ENCODE measurements around the gene TSPAN4.

Gene TSPAN4, protein sequence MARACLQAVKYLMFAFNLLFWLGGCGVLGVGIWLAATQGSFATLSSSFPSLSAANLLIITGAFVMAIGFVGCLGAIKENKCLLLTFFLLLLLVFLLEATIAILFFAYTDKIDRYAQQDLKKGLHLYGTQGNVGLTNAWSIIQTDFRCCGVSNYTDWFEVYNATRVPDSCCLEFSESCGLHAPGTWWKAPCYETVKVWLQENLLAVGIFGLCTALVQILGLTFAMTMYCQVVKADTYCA

DNA sequence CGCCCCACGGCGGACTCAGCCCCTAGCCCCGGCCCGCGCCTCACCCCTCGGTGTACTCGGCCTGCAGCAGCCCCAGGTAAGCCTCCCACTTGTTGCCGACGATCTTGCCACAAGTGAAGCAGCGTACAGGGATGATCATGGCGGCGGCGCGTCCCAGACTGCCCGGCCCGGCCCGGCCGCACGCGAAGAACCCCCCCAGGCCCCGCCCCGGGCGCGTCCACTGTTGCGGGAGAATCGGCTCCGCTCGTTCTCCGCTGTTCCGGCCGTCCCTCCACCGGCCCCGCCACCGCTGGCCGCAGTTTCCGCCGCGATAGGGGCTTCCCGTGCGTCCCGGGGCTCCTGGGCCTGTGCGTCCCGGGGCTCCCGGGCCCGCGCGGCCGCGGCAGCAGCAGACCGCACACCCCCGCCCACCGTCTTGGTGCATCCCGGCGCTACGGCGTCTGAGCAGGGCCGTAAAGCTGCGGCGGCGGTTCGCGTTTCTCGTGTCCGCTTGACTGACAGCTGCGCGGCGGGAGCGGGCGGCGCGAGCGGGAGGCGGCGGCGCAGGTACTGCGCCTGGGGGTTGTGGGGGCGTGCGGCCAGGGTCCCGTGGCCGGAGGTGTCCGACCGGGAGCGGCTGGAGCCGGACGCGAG, at the start of gene TSPAN4, which contains the start of gene POLR2L:
TSS of gene TSPAN4 (plus strand) at position 483 of the 633 bp plus-strand sequence. CDS start 7,453 bp downstream, outside the sequence.
TSS of gene POLR2L (minus strand) at position 160 of the 633 bp plus-strand sequence. CDS start at position 139, 21 bp downstream.
- peak; percentile 88 for DNase-seq

DNA sequence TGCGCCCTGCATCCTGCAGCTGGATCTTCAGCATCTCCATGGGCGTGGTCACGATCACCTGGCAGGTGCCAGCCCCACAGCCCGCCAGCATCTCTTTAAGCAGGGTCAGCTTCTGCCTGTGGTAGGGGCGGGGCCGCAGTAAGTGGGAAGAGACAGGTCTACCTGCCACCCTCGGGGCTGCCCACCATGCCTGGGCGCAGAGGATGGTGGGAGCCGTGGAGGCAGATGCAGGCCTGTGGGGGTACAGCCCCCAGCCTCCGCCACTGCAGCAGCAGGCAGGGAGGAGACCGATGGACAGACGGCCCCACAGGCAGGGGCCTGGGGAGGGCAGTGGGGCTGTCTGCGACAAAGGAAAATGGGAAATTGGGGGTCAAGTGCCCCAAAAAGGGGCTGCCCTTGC, 49.8 kb upstream of the TSPAN4 start:
- DNase-seq: no peak

DNA sequence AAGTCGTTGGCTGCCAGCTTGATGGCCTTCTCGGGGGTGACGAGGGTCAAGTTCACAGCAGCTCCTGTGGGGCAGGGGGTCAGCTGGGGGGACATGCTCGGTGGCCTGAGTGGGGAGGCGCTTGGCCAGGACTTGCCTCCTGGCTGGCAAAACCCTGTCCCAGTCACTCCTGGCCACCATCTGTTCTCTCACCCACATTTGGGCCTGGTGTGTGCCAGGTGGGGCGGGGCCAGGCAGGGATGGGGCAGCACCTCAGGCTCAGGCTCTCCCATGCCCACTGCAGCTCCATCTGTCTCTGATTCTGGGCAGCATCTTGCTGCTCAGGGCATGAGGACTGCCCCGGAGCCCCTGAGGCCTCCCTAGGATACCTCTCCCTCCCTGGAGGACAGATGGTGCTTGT, 49.1 kb upstream of the TSPAN4 start:
- DNase-seq: no peak

DNA sequence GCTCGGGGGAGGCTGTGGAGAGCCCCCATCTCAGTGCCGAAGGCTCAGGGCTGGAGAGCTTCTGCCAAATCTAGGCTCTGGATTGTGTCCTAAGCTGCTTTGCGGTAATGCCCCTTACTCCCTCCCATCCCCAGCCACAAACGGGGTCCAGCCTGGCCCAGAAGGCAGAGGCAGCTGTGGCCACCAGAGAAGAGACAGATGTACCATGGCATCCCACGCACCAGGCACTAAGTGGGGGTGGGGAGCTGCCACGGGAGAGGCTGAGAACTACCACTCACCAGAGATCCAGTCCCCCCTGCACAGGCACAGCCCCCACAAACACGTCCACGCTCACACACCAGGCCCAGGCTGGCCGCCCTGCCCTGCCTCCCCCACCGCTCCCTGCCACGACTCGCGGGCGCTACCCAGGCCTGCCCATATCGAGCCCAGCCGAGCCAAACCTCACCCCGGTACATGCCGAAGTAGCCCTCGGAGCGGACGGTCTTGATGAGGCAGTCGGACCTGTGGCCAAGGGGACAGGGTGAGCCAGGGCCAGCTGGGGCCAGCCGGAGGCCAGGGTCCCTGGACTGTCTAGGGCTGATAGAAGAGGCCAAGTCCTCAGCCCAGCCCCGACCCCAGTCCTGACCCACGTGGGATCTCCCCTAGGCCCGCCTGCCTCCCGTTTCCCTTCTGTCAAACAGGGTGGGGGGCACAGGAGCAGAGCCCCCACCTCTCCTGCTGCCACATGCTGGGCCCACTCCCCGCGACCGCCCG, 48.5 kb upstream of the TSPAN4 start:
- DNase-seq: no peak

DNA sequence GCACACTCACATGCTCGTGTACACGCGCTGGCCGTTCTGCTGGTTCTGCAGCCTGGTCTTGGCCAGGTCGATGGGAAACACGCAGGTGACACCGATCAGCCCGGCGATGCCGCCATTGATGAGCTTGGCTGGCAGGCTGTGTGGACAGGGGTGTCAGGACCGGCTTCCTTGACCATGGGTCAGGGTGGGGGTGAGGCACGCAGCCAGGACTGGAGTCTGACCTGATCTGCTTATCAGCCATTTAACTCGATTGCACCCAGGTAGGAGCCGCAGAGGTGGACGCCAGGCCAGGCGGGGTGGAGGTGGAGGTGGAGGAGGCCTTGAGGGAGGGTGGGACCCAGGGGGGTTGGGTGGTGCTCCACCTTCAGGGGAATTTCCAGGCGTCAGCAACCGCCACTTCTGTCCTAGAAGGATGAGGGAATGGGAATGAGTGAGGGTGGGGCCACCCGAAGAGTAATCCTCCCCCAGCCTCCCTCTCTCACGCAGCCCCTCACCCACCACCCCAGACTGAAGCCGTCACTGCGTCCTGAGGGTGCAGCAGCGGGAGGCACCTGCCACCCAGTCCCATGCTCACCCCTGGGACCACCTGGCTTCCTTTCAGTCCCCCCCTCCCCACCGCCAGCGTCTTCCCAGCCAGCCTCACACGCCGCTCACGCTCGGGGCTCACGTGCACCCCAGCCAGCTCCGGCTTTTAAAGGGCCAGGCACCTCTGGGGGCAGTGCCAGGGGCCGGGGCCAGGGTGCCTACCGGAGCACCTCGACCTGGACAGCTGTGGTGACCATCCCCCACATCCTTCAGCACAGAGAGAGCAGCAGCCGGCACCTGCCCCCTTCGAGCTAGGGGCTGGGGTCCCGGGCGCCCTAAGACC, 47.7 kb upstream of the TSPAN4 start:
- DNase-seq: no peak

DNA sequence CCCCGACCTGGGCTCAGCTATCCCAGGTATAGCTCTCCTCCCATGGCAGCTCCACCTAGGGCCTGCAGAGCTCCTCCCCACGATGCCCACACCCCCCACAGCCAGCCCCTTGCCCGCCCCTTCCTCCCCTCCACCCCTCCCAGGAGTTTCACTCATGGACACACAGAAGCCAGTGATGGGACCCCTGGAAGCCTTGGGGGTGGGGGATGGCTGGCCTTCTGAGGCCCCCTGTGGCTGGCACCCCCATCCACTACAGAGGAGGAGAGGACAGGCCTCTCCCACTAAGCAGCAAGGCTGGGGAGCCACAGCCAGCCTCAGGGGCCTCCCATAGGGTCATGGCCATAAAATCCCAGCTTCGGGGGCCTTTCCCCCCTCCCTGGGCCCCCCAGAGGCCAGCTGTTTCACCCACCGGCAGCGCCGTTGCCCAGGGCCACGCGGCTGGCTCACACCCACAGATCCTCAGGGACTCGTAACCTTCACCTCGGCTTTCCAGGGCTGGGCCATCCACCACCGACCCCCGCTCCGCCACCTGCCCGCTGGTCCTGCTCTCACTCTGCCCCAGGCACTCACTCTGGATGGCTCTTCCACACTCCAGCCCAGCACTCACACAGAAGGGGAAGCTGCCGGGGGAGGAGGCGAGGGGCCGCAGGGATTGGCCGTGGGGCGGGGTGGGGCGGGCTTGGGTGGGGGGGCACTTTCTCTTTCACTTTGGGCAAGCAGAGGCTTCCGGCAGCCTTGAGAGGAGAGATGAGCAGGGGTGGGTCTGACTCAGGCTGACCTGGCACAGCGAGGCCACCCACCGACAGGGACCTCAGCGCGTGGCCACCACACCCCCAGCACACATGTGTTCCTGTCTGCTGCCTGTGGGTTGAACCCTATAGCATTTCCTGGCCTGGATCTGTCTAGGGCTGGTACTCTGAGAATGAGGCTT, 46.8 kb upstream of the TSPAN4 start:
- no peak for DNase-seq

DNA sequence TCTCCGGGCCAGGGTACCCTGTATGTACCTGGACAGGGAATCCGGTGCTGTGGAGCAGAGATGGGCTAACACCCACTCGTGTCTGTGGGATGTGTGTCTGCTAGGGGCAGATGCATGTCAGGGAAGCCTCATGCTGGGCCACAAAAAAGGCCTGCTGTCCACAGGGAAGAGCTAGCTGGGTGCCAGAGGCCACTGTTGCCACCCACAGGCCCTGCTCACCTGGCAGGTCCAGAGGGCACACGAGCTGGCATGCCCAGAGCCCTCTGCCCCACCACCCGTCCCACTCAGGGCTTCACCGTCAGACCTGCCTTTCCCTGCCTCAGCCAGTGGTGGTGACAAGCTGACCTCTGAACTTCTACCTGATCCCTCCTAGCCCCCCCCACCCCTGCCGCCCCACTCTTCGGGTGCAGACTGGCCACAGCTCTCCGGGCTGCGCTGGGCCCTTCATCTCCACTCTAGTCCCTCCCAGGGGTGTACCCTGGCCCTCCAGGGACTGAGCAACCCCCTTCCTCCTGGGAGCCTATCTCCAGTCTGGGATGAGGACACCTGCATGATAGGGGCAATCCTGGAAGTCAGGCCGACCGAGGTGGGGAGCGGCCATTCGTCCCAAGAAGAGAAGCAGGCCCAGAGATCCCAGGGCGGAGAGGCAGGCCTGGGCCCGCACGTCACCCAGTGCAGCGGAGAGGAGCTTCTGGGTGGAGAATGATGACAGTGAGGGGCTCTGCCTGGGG, 45.9 kb upstream of the TSPAN4 start:
- DNase-seq: no peak

DNA sequence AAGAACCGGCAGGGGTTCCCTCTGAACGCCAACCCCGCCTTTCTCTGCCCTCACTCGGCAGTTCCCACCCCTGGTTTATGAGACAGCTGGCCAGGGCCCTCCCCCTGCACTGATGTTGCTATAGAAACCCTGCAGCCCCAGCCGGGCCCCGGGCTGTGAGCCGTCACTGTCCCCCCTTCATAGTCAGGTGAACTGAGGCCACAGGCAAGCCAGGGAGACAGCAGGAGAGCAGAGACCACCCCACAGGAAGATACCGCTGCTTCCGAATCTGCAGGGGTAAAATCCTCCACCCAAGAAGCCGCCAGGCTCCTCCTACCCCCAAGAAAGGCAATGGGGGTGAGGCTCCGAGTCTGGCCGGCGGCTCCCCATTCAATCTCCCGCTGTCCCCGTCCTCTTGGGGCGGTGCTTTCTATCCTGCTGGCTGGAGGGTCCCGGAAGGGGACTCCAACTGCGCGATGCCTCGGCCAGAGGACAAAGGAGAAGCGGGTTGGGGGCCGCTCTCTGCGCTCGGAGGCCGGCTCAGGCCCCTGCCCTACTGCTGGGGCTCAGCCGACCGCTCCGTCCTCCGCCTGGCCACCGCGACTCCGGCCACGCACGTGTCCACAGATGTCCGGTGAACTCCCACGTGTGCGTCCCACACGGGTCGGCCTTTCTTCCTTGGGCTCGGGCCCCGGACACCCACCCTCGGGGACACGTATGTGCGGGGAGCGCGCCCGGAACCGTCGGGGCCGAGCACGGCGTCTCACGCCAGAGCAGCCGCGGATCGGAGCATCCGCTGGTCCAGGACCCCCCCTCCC, 45.2 kb upstream of the TSPAN4 start:
- DNase-seq: peak; percentile 91

DNA sequence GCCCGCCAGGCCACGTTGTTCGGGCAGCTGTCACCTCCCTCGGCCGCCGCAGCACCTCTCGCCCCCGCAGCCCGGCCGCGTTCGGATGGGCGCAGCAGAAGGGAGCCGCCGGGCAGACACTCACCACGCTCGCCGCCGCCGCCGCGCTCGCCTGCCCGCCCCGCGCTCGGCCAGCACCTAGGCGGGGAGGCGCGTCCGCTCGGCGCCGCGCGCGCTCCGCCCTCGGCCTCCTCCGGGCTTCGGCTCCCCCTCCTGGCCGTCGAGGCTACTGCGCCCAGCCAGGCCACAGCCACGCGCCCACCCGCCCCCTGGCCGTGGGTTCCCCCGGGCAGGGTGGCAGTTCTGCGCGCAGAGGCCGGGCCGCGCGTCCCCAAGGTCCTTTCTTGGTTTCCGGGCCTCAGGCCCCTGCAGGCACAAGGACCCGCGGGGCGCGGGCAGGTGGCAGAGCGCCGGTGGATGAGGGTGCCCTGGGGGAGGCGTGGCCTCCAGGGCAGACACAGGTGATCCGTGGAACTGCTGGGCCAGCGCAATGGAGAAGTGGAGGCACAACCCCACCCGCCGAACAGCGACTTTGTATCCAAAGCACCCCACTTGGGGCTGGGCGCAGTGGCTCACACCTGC, 44.4 kb upstream of the TSPAN4 start, which contains the start of gene SLC25A22:
TSS of gene SLC25A22 (minus strand) at position 189 of the 621 bp plus-strand sequence. CDS start 3,275 bp downstream, outside the sequence.
- DNase-seq: peak; percentile 76

DNA sequence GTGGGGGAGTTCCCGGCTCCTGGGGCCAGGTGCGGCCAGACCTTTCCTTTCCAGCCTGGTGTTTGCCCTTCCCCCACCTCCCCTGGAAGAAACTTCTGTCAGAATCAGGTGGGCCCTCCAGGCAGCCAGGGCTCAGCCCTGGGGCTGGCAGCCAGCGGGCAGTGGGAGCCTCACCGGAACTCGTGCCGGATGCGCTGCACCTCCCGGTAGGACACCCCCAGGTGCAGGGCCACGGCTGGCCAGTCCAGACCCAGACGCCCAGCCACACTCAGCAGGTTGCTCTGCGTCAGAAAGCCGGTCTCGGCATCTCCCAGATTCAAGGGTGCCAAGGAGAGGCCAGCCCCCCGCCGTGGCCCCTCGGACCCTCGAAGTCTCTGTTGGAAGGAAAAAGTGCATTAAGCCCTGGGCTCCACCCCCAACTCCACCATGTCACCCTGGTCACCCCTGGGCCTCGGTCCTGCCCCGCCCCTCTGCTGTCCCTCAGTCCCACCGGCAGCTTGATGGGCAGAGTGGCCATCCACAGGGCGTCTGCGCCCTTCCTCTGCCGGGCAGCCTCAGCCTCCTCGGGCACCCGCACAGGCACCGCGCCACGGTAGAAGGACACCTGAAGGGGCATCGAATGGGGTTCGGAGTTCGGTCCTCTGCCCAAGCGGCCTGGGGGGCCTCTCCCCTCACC, 42.9 kb upstream of the TSPAN4 start:
- DNase-seq: no peak

DNA sequence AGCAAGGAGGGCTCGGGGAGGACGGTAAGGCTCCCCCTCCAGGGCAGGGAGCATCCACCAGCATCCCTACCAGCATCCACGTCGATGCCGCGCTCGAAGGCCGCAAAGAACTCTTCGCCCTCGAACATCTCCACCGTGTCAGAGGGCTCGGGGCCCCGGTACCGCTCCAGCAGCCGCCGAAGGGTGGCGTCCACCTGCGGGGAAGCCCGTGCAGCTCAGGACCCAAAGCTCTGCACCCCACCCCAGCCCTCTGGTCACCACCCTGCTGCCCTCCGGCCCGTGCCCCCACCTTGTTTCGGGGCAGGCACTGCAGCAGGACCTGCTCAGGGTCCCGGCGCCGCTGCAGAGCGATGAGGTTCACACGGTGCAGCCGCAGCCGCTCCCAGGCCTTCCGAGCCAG, 42.2 kb upstream of the TSPAN4 start:
- DNase-seq: no peak

DNA sequence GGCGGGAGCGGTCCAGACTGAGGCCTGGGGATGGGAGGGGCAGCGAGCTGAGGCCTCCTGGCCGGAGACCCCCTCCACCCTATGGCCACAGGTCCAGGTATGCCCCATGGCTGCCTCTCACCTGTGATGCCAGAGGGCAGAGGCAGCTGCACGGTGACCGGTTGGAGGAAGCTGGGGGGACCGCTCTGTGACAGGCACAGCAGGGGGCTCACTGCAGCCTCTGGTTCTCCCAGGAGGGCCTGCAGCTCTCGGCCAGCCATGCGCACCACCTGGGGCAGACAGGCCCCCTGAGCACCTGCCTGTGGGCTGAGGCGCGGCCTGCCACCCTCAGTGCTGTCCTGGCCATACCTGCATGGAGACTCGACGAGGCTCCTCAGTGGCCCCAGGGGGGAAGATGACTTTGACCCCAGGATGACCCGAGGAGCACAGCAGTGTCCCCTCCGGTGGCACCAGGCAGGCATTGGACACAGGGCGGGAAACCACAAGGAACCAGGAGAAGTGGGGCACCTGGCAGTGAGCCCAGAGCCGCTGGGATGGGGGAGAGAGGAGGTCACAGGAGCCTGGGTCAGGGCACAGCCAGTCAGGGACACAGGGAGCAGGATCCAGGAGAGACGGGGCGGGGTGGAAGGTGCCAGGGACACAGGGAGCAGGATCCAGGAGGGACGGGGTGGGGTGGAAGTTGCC, 41.4 kb upstream of the TSPAN4 start:
- DNase-seq: no peak

DNA sequence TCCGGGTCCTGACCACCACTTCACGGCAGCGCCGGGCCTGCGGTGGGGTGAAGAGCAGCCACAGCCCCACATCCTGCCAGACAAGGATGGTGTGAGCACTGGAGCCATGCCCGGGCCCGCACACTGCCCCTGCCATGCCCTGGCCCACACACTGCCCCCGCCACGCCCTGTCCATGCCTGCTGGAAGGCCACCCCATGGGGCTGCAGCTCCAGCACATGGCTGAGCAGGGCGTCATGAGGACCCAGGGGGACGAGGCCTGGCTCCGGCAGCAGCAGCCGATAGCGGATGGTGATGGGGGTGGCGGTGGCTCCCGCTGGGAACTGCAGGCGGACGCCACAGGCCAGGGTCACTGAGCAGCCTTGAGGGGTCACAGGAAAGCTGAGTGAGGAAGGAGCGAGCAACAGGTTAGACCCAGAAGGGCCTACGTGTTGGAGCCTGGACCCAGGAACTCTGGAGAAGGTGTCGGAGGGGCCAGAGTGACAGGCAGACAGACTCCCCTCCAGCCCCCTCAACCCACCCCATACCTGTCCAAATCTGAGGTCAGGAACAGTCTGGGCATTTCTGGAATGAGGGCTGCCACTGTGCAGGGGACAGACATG, 40.5 kb upstream of the TSPAN4 start:
- no peak for DNase-seq

DNA sequence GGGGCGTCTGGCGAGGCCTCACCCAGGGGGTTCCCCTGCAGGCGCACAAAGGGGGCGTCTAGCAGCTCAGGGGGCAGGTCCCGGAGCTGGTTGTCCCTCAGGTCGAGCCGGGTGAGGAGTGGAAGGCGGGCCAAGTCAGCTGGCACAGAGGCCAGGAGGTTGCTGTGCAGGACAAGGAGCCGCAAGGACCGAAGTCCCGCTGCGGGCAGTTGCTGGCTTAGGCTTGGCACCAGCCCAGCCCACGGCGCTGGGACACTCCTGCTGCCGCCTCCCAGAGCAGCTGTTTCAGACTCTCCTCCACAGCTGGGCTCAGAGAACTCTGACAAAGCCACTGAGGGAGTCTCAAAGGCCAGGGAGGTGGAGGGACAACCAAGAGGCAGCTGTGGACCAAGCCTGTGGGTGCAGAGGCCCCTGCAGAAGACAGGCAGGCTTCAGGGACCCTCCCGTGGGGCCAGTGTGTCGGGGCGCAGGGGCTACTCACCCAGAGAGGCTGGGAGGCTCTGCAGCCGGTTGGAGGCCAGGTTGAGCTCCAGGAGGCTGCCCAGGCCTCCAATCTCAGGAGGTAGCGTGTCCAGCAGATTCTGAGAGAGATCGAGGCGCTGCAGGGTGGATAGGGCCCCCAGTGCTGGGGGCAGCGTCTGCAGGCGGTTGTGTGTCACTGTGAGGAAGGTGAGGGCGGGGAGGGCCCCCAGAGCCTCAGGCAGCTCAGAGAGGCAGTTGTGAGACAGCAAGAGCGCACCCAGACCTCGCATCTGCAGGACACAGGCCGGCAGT, 39.8 kb upstream of the TSPAN4 start:
- DNase-seq: no peak

DNA sequence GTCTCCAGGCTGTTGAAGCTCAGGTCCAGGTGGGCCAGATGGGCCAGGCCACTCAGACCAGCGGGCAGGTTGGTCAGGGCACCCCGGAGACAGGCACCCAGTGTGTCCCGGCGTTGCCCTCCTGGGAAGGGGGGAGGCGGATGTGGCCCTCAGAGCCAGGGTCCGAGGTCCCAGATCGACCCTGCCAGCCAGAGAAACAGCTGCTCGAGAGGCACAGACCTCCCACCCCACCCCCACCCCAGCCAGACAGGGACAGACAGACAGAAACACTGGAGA, 39.2 kb upstream of the TSPAN4 start:
- no peak for DNase-seq

DNA sequence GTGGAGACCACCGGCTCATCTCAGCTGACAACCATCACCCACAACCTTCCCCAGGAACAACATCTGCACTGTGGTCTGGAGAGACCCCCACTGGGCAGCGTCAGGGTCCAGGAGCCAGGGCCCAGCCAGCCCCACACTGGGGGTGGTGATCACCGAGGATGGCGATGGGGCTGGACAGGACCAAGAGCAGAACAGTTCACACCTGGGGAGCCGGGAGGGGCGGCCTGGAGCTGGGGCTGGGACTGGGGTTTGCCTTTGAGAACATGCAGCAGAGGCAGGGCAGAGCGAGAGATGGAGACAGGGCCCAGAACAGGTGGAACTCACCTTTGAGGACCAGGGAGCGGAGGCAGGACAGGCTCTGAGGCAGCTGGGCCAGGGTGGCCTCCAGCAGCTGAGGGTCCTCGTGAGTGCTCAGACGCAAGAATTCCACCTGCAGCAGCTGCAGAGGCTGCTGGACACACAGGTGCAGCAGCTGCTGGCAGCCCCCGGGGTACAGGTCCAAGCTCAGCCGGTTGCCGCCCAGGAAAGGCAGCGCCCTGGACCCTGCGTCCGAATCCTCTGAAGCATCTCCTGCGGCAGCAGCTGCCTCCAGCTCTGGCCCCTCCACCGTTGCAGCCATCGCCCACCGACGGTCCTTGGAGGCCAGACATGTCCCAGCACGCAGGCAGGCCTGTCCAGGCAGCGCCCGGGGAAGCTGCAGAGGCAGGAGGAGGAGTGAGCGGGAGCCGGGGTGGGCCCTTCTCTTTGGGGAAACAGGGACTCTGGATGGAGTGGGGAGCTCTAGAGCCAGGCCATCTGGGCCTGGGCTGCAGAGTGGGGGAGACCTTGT, 38.7 kb upstream of the TSPAN4 start:
- DNase-seq: peak; percentile 82

DNA sequence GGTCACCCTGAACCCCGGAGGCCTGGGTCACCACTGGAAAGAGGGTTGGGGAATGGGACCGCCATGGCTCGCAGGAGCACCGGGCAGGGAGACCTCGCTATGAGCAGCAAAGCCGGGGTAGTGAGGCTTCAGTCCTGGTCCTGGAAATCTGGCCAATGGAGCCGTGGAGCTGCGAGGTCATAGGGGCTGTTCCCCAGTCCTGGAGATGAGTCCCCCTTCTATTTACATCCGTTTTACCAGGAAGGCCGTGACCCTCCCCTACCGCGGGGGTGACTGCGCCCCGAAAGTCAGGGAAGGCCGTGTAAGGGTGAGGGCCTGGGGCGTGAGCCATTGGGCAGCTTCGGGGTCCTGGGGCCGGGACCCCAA, 38.1 kb upstream of the TSPAN4 start:
- no peak for DNase-seq

Measured in NCI-H146 (cell line).